Tibial nerve (tissue), 4 donors: ENCODE data around the gene ZBTB16. TPM values are rescaled to one million over a fixed set of nuclear protein-coding genes. Genes with fewer than 3 reads are reported as not detected.

Experiments used
- DNase-seq, 2 donors: peaks; one replicate each; pipeline ENCODE4 v3.0.0-alpha.2; 2019; ENCODE audit warnings: low spot score in 2 of 2
- H3K27ac ChIP-seq, 4 donors: fragments of 200-600 bp; sonication (generic) in 3 of 4; one replicate each; pipeline ENCODE4 v1.5.1; 2017 to 2019; ENCODE audit warnings: mild to moderate bottlenecking in 1 of 4
- H3K27me3 ChIP-seq, 2 donors: fragments of 200-600 bp; sonication (generic) in 1 of 2; one replicate each; pipeline versions ENCODE4 v1.5.1 to v1.6.0; 2017 to 2019
- H3K36me3 ChIP-seq, 3 donors: fragments of 200-600 bp; sonication (generic); one replicate each; pipeline ENCODE4 v1.5.1; 2018 to 2019
- H3K4me1 ChIP-seq, 4 donors: fragments of 200-600 bp; sonication (generic) in 3 of 4; one replicate each; pipeline ENCODE4 v1.5.1; 2017 to 2019
- H3K4me3 ChIP-seq, 4 donors: fragments of 200-600 bp; sonication (generic) in 3 of 4; one replicate each; pipeline ENCODE4 v1.5.1; 2017 to 2019; ENCODE audit warnings: mild to moderate bottlenecking in 1 of 4, moderate library complexity in 1 of 4
- H3K9me3 ChIP-seq, 4 donors: fragments of 200-600 bp; sonication (generic) in 3 of 4; one replicate each; pipeline ENCODE4 v1.5.1; 2017 to 2019
- CTCF ChIP-seq, 5 experiments: fragments of 200-600 bp in 3 of 5; fragments of 450-650 bp in 2 of 5; sonication (generic) in 3 of 5; IDR thresholded peaks; one replicate each; pipeline ENCODE4 v1.5.1; 2016 to 2019; ENCODE audit warnings: antibody characterized with exemption in 5 of 5, mild to moderate bottlenecking in 3 of 5, moderate library complexity in 2 of 5
- EP300 ChIP-seq, 2 donors: sonication (generic); formaldehyde crosslinking; IDR thresholded peaks; one replicate each; pipeline ENCODE4 v1.6.1; 2017; ENCODE audit warnings: antibody characterized with exemption in 2 of 2, mild to moderate bottlenecking in 1 of 2
- POLR2A ChIP-seq, 2 donors: fragments of 450-650 bp; IDR thresholded peaks; one replicate each; pipeline ENCODE4 v1.6.1; 2017; ENCODE audit warnings: antibody characterized with exemption in 2 of 2, mild to moderate bottlenecking in 2 of 2, moderate library complexity in 2 of 2
- WGBS, 2 donors: methylation state at CpG; one replicate each; pipeline ENCODE4 v1.1.5; 2018; 5-methylcytosine and 5-hydroxymethylcytosine counted together
- total RNA-seq, 4 donors: library from RNA; depleted of rRNA; stranded (reverse); fragments of >200 nt; gene quantifications; one replicate each; pipeline ENCODE4 v1.1.0, GENCODE V29; 2016

Gene ZBTB16
- 100 to 1,000 TPM; 405 to 756 (median 580) TPM for total RNA-seq

GRCh38 chr11:114059278-114059983 lies at the start of gene ZBTB16:
TSS of gene ZBTB16 (plus strand) at chr11:114059711. CDS start at chr11:114063301, 3,590 bp downstream.
- peak within 1 kb of the TSS; percentile 95 to 99 (median 96) for H3K27ac ChIP-seq
- peaks cover 6 to 31% (median 10%) of the 10 kb centered on the region in 3 donors for H3K36me3 ChIP-seq
- H3K9me3 ChIP-seq = no peaks in the 10 kb centered on the region
- TF ChIP-seq POLR2A (IDR thresholded peaks at IDR 0.05) (peak; percentile 80 to 93), CTCF (IDR thresholded peaks at IDR 0.05) (peak in 4 of 5 experiments; percentile 15 to 68 (median 38)), EP300 (IDR thresholded peaks at IDR 0.05) (peak in 1 of 2 donors; percentile 95)
- H3K4me1 ChIP-seq = peaks cover 0 to 46% (median 19%) of the 10 kb centered on the region in 4 donors
- WGBS, 2 donors = 0 to 1% methylated on average over 17 to 61 of the region's 71 CpGs
- DNase-seq = peak; percentile 79 to 80
- peak within 1 kb of the TSS; percentile 67 to 96 (median 76) for H3K4me3 ChIP-seq
- no peaks in the 10 kb centered on the region for H3K27me3 ChIP-seq

GRCh38 chr11:114010931-114011330 lies 48.6 kb upstream of the ZBTB16 start:
- no peak overlapping the region for H3K4me3 ChIP-seq
- no peaks in the 10 kb centered on the region for H3K4me1 ChIP-seq
- no peak overlapping the region for H3K27ac ChIP-seq
- no peaks in the 10 kb centered on the region for H3K9me3 ChIP-seq
- TF ChIP-seq POLR2A (IDR thresholded peaks at IDR 0.05) = no peak
- TF ChIP-seq EP300 (IDR thresholded peaks at IDR 0.05) = no peak
- TF ChIP-seq CTCF (IDR thresholded peaks at IDR 0.05) = no peak
- no peaks in the 10 kb centered on the region for H3K36me3 ChIP-seq
- H3K27me3 ChIP-seq = peaks cover 0 to 4% of the 10 kb centered on the region in 2 donors
- no peak for DNase-seq
- WGBS, 2 donors = 73 to 78% methylated on average over 4 of the region's 4 CpGs

- Histone ChIP-seq H3K27me3 (peaks cover 0 to 4% of the 10 kb centered on the region in 2 donors), H3K4me1 (no peaks in the 10 kb centered on the region), H3K36me3 (no peaks in the 10 kb centered on the region), H3K9me3 (no peaks in the 10 kb centered on the region), H3K27ac (no peak overlapping the region), H3K4me3 (no peak overlapping the region)
- WGBS, 2 donors = 47 to 48% methylated on average over 2 of the region's 2 CpGs
- no peak for DNase-seq
- no peak for TF ChIP-seq POLR2A (IDR thresholded peaks at IDR 0.05)
These were observed 48.1 kb upstream of the ZBTB16 start for GRCh38 chr11:114011443-114011842.

- WGBS, 2 donors = 58 to 63% methylated on average over 6 of the region's 6 CpGs
- no peak for DNase-seq
These were observed 44.4 kb upstream of the ZBTB16 start for GRCh38 chr11:114015117-114015516.

GRCh38 chr11:114016986-114017385 lies 42.5 kb upstream of the ZBTB16 start:
- no peaks in the 10 kb centered on the region for H3K9me3 ChIP-seq
- H3K36me3 ChIP-seq = no peaks in the 10 kb centered on the region
- DNase-seq = no peak
- no peak overlapping the region for H3K4me3 ChIP-seq
- H3K4me1 ChIP-seq = no peaks in the 10 kb centered on the region
- 74 to 81% methylated on average over 2 of the region's 2 CpGs for WGBS, 2 donors
- TF ChIP-seq POLR2A (IDR thresholded peaks at IDR 0.05) (no peak), EP300 (IDR thresholded peaks at IDR 0.05) (no peak), CTCF (IDR thresholded peaks at IDR 0.05) (no peak)
- no peak overlapping the region for H3K27ac ChIP-seq
- peaks cover 0 to 4% of the 10 kb centered on the region in 2 donors for H3K27me3 ChIP-seq

More at GRCh38 chr11:114015117-114015516, 44.4 kb upstream of the ZBTB16 start:
- H3K9me3 ChIP-seq = no peaks in the 10 kb centered on the region
- TF ChIP-seq EP300 (IDR thresholded peaks at IDR 0.05) (no peak), CTCF (IDR thresholded peaks at IDR 0.05) (no peak), POLR2A (IDR thresholded peaks at IDR 0.05) (no peak)
- peaks cover 0 to 4% of the 10 kb centered on the region in 2 donors for H3K27me3 ChIP-seq
- H3K4me3 ChIP-seq = no peak overlapping the region
- no peaks in the 10 kb centered on the region for H3K4me1 ChIP-seq
- no peak overlapping the region for H3K27ac ChIP-seq
- H3K36me3 ChIP-seq = no peaks in the 10 kb centered on the region
